ENCODE measurements around the gene IQCE.
A peak's percentile ranks its signal among the peaks of the same experiment; 100 is the strongest.

IQCE gene, protein sequence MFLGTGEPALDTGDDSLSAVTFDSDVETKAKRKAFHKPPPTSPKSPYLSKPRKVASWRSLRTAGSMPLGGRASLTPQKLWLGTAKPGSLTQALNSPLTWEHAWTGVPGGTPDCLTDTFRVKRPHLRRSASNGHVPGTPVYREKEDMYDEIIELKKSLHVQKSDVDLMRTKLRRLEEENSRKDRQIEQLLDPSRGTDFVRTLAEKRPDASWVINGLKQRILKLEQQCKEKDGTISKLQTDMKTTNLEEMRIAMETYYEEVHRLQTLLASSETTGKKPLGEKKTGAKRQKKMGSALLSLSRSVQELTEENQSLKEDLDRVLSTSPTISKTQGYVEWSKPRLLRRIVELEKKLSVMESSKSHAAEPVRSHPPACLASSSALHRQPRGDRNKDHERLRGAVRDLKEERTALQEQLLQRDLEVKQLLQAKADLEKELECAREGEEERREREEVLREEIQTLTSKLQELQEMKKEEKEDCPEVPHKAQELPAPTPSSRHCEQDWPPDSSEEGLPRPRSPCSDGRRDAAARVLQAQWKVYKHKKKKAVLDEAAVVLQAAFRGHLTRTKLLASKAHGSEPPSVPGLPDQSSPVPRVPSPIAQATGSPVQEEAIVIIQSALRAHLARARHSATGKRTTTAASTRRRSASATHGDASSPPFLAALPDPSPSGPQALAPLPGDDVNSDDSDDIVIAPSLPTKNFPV

DNA sequence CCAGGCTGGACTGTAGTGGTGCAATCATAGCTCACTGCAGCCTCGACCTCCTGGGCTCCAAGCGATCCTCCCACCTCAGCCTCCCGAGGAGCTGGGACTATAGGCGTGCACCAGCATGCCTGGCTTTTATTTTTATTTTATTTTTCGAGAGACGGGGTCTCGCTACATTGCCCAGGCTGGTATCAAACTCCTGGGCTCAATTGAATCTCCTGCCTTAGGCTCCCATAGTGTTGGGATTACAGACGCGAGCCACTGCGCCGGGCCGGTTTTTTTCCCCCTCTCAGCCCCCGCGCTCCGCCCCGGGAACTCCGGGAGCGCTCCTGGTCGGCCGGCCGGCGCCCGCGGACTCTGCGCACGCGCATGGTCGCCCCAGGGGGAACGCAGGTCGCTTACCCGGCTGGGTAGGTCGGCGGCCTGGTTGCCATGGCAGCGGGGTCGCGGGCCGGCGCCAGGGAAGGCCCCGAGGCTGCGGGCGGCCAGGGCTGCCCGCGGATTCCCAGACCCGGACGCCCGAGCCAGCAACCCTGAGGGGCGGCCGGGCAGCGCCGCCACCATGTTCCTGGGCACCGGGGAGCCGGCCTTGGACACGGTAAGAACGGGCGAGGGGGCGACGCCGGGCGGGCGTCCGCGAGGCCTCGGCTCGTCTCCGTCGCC is at the start of gene IQCE:
IQCE (plus strand) TSS at position 351 of the 654 bp plus-strand sequence; CDS start at position 554, 203 bp downstream.
- DNase-seq (ENCODE audit: low spot score) = peak; percentile 99

DNA sequence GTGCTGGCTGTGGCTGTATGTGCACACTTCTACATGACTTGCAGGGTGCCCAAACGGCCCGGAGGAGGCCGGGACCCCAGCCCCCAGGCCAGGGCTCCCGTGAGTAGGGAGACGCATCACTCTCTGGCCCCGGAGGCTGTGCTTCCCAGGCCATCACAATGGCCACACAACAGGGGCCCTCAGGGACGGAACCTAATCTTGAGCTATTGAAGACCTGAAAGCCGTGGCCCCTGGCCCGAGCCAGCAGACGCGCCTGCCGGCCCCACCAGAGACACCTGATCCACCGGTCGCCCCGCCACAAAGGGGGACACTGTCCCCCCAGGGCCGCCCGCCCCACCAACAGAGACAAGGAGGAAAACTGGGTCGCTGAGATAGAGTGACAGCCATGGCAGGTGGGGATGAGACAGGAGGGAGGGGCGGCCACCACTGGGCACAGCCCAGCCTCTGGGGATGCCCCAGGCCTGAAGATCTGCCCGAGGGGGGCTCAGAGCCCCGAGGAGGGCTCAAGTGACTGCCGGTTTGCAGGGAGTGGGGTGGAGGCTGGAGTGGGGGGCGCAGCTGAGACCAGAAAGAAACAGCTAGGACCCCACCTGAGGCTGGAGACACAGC is 49.4 kb upstream of the IQCE start:
- DNase-seq (ENCODE audit: low spot score) = no peak

DNA sequence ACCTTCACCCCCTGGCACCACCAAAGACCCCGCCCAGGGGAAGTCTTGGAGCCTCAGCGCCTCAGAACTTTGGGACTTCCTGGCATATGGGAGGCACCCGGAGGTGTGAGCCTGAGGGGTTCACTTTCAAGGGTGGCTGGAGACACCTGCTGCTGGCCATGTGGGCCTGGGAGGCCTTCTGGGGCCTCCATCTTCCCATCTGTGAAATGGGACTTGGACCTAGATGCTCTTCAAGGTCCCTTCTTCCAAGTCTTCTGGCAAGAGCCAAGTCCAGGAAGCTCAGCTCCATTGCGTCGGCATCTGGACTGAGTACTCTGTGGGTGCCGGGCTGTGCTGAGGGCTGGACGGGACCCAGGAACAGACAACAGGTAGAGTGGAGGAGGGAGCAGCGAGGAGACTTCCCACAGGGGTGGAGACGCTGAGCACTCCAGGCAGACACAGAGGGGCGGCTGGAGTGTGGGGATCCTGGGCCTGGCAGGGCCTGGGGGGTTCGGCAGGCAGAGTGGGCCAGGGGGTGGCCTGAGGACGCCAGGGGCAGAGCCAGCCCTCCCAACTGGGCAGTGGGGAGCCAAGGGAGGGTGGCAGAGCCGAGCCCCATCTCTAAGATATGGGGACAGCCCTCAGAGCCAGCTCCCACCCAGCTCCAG is 48.5 kb upstream of the IQCE start:
- no peak for DNase-seq (ENCODE audit: low spot score)

- no peak for DNase-seq (ENCODE audit: low spot score)
Observed at GRCh38 chr7:2510909-2511768, 47.6 kb upstream of the IQCE start.

DNA sequence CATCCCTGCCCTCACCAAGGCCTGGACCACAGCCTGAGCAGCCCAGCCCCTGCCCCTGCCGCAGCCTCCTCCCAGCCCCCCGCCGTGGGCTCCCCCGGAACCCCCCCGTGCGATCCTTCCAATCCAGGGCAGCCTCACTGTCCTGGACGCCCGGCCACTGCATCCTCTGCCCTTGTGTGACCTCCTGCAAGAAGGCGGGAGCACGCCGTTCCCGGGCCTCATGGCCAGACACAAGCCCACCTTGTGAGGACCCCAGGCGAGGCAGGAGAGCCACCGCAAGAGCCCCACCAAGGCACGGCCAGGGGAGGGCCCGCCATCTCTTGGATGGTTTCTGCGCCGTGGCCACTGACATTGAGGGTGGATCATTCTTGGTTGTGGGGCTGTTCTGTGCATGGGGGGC is 47.0 kb upstream of the IQCE start:
- no peak for DNase-seq (ENCODE audit: low spot score)

GRCh38 chr7:2512179-2512661 is 46.6 kb upstream of the IQCE start:
- DNase-seq (ENCODE audit: low spot score) = peak; percentile 76

GRCh38 chr7:2512713-2513112 is 46.1 kb upstream of the IQCE start:
- DNase-seq (ENCODE audit: low spot score) = no peak

GRCh38 chr7:2513702-2514101 is 45.1 kb upstream of the IQCE start:
- no peak for DNase-seq (ENCODE audit: low spot score)

DNA sequence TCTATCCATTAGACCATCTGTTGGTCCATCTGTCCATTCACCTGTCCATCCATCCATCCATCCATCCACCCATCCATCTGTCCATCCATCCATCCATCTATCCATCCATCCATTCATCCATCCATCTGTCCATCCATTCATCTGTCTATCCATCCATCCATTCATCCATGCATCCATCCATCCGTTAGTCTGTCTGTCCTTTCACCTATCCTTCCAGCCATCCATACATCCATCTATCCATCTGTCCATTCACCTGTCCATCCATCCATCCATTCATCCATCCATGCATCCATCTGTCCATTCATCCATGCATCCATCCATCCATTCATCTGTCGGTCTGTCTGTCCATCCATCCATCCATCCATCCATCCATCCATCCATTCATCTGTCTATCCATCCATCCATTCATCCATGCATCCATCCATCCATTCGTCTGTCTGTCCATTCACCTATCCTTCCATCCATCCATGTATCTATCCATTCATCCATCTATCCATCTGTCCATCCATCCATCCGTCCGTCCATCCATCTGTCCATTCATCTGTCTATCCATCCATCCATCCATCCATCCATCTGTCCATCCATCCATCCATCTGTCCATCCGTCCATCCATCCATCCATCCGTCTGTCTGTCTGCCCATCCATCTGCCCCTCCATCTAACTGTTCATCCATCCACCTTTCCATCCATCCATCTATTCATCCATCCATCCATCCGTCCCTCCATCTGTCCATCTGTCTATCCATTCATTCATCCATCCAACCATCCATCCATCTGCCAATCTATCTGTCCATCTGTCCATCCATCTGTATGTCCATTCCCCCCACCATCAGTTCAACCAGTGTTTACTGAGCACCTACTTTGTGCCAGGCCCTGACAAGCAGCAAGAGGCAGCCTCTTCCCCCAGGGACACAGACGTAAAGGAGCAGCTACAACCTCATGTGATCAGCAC is 44.0 kb upstream of the IQCE start:
- DNase-seq (ENCODE audit: low spot score) = no peak

DNA sequence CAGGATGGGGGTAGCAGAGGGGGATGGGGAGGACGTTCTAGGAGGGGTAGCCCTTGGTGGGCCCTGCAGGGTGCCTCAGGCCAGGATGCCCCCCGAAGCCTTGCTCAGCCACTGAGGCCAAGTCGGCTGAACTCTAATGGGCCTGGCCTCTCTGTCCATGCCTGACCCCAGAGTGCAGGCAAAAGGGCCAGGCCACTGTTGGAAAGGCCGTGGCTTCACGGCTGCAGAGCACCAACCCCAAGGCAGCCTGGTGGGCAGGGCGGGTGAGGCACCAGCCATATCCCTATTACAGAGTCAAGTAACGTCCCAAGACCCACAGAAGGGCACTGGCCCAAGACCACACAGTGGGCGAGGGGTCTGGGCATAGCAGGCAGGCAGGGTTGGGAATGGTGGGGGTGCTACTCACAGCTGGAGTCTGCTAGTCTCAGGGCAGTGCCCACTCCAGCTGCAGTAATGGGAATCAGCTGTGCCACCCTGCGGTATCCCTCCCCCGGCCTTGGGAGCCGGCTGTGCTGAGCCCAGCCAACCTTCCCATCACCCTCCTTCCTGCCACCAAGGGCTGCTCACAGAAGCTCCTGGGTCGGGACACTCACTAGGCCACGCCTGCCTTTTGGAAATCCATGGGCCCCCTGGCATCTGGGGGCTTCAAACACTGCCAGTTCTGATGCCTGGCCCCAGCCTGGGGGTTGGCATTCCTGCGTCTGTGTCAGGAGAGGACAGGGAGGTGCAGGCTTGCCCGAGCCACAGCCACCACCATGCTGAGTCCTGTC is 43.2 kb upstream of the IQCE start:
- DNase-seq (ENCODE audit: low spot score) = no peak

GRCh38 chr7:2516194-2516555 is 42.6 kb upstream of the IQCE start:
- no peak for DNase-seq (ENCODE audit: low spot score)

- peak; percentile 95 for DNase-seq (ENCODE audit: low spot score)
Observed at GRCh38 chr7:2517026-2517425, 41.8 kb upstream of the IQCE start.

DNA sequence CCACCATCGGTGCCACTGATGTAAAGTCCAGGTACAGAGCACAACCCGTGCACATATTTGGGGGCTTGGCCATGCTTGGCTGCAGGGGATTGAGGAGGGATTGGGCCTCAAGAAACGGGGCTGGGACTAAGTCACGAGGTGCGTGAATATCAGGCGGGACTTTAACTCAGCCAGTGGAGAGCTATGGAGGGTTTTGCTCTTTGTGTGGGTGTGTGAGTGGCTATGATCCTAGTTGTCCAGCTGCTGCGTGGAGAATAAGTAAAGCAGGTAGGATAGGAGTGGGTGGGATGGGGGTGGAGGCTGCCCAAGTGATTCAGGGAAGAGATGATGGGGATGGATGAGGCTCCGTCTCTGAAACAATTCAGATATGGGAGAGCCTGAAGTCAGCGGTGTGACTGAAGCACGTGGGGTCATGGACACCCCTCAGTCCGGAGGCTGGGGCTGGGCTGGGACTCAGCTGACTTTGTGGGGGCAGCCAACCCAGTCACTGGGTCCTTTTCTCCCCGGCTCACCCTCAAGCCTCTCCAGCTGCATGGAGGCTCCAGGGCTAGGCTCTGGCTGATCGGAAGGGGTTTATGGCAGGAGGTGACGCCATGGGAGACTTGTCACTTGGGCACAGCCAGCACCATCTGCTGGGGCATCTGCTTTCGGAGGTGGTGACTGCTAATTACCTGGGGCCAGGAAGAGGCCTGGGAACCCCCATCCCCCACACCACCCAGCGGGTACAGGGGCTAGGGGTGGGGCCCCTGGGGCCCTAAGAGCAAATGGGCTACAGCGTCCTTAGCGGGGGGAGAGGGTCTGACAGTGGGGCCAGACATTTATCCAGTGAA is 40.9 kb upstream of the IQCE start:
- DNase-seq (ENCODE audit: low spot score) = no peak

GRCh38 chr7:2518737-2519118 is 40.1 kb upstream of the IQCE start:
- DNase-seq (ENCODE audit: low spot score) = no peak

DNA sequence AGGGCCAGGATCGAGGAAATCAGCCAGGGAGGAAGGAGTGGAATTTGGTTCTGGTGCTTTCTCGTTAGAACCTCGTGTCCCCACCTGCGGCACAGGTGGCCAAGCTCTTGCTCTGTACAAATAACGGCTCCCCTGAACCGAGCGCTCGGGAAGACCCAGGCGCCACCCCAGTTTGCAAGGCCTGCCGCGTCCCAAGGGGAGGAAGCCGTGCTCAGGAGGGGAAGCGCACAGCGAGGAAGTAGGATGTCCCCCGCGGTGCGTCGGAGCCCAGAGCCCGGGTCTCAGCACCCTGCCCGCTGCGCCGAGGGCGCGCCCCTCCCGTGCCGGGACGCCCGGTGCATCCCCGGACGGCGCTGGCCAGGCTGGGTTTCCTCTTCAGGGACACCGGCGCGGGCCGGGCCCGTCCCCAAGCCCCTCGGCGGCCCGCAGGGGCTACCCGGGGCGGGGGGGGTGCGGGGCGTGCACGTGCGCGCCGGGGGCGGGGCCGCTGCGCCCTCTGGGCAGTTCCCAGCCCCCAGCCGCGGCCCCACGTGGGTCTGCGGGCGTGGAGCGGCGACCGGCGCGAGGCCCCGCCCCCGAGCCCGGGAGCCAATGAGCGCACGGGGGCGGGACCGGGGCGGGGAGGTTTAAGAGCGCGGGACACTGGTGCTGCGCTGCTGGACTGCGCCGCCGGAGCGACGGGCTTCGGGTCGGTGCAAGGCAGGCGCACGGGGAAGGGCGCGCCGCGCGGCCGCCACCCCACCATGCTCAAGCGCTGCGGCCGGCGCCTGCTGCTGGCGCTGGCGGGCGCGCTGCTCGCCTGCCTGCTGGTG is 39.5 kb upstream of the IQCE start, which contains the start of gene LFNG:
LFNG (plus strand) TSS at position 656 of the 812 bp plus-strand sequence; CDS start at position 744, 88 bp downstream.
- peak; percentile 99 for DNase-seq (ENCODE audit: low spot score)

DNA sequence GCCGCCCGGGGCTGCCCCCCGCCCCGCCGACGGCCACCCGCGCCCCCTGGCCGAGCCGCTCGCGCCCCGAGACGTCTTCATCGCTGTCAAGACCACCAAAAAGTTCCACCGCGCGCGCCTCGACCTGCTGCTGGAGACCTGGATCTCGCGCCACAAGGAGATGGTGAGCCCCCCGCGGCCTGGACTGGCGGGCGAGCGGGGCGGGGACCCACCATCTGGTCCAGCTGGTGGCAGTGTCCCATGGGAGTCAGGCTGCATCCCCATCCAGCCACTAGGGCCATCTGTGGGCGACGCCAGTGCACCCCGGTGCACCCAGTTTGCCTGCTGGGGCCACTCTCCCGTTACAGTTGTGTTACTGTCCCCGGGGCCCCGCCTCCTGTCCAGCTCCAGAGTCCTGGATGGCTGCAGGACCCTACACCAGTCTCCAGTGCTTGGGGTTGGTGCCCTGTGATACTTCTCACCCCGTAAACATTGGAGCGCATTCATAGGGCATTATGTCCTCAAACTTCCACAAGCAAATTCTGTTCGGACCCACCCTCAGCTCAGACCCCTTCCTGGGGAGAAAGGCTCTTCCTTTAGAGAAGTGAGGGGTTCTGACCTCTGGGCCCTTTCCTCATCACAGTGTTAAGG is 38.5 kb upstream of the IQCE start:
- DNase-seq (ENCODE audit: low spot score) = no peak

Data from GM03348 (cell line).